GM12872 (cell line): Measurements from ENCODE around the gene DCN.

ENCODE experiments used
- CTCF ChIP-seq: IDR thresholded peaks from 3 replicates; pipeline ENCODE4 v1.5.1; 2011; ENCODE audit warnings: low read depth, mild to moderate bottlenecking, low read length, moderate library complexity; ENCODE audit not compliant: insufficient read depth

The DCN gene

GRCh38 chr12:91106283-91106682, 76.3 kb downstream of the DCN start:
- TF ChIP-seq CTCF: no peak

- TF ChIP-seq CTCF: no peak
Measured at GRCh38 chr12:91105807-91106206, 76.8 kb downstream of the DCN start.

- TF ChIP-seq CTCF: no peak
Measured at GRCh38 chr12:91104812-91105466, 77.7 kb downstream of the DCN start.

- no peak for TF ChIP-seq CTCF
Measured at GRCh38 chr12:91103624-91104023, 79.0 kb downstream of the DCN start.

- no peak for TF ChIP-seq CTCF
Measured at GRCh38 chr12:91103101-91103500, 79.5 kb downstream of the DCN start.

GRCh38 chr12:91100906-91101305, 81.7 kb downstream of the DCN start:
- no peak for TF ChIP-seq CTCF

- TF ChIP-seq CTCF: no peak
Measured at GRCh38 chr12:91099836-91100235, 82.8 kb downstream of the DCN start.
